Vagina (tissue), 2 donors: Measurements from ENCODE around the gene RNF8.

Experiments used
- CTCF ChIP-seq, 3 experiments: fragments of 450-650 bp in 2 of 3; fragments of 200-600 bp in 1 of 3; sonication (generic) in 1 of 3; IDR thresholded peaks; one replicate each; pipeline ENCODE4 v1.5.1; 2017 to 2019; ENCODE audit warnings: antibody characterized with exemption in 3 of 3, mild to moderate bottlenecking in 2 of 3, moderate library complexity in 2 of 3
- POLR2A ChIP-seq, 2 donors: fragments of 450-650 bp; IDR thresholded peaks; one replicate each; pipeline ENCODE4 v1.6.1; 2017; ENCODE audit warnings: antibody characterized with exemption in 2 of 2, mild to moderate bottlenecking in 2 of 2, moderate library complexity in 2 of 2

- TF ChIP-seq POLR2A (IDR thresholded peaks at IDR 0.05) (no peak), CTCF (IDR thresholded peaks at IDR 0.05) (no peak)
Observed at GRCh38 chr6:37305841-37306425, 47.9 kb upstream of the RNF8 start.
